GM19452 (cell line): ENCODE data around the gene ACO2.
"Not testable (repeated sequence)": the region's sequence is repeated elsewhere in the genome, so short reads cannot be mapped to it uniquely, and the experiment has no call there.

Experiments used
- ATAC-seq: cut with Tn5 transposase; IDR thresholded peaks from one replicate; pipeline ENCODE4 v1.9.1; 2021; ENCODE audit not compliant: unreplicated experiment

ACO2 gene

DNA sequence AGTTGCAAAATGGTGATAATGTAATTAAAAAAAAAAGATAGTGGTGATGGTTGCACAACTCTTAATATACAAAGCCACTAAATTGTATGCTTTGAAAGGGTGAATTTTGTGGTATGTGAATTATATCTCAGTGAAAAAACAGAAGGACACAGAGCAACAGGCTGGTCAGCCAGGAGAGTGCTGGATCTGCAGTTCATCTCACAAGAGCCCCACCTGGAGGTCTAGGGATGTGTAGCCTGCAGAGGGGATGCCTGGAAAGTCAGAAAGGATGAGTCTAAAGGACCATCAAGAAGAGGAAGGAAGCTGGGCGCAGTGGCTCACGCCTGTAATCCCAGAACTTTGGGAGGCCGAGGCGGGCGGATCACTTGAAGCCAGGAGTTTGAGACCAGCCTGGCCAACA, 66.3 kb downstream of the ACO2 start:
- no peak for ATAC-seq

DNA sequence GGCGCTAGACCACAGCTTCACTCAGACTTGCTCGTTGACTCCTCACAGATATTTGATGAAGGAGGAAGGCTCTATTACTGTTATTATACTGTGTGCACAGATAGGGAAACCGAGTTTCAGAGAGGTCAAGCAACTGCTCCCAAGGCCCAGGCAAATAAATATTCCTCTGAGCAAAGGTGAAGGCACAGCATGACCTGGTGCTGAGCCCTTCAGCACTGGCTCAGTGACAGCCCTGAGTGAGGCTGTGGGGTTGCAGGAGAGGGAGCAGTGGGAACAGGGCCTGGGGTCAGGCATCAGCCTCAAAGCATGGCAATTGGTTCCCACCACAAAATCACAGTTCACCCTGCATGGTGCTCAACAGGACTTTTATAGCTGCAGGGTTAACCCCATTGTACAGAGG, 68.3 kb downstream of the ACO2 start:
- no peak for ATAC-seq

DNA sequence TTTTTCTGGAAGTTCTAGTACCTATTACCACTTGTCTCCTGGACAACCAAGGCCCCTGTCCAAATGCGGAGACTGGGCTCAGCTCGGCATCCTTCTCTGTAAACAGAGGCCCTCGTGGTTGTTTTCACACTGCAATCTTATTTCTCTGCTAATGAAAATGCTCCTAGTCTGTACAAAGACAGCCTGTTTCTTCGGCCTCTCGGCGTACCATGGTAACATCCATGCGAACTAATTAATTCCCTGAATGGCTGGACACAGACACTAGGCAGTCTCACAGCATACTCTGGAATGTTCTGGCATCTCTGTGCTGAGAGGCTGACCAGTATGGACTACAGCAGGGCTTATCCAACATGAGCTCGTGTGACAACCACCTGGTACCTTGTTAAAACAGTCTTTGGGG, 69.7 kb downstream of the ACO2 start:
- ATAC-seq = no peak

DNA sequence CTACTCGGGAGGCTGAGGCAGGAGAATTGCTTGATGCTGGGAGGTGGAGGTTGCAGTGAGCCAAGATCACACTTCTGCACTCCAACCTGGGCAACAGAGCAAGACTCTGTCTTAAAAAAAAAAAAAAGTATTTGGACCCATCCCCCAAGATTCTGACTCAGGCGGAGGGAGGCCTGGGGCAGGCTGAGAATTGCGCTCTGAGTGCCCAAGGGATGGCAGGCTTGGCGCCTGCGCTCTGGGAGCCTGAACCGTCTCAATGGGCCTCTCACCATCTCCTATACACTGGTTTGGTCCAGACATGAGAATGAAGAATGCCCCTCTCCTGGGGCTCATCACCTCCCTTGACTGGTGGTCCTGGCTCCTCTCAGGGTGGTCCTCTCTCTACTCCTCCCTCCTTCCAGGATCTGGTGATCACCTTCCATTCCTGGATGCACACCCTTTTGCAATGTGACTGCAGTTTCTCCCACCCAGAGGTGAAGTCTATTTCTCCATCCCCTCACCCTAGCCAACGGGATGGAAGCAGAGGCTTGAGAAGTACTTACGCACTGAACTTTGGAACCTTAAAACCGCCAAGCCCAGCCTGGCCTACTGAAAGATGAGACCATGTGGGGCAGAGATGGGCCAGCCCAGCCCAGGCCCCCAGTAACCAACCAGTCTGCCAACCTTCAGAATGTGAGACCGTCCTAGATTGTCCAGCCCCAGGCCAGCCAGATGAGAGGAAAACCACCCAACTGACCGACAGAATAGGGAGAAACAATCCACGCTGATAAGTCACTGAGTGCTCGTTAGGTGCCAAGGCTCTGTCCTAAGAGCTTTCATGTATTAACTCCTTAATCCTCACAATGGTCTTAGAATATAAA, 70.5 kb downstream of the ACO2 start:
- ATAC-seq = no peak

DNA sequence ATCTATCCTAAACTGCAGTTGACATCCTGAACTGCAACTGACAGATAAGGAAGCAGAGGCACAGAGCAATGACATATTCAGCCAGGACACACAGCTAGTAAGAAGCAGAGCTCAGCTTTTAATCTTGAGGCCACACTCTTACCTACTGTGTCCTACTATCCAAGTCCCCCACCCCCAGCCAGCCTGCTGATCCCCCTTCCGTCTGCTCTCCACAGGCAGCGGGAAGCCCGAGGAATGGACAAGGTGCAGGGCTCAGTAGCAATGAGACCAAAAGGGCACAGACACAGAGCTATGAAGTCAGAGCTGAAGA, 71.0 kb downstream of the ACO2 start:
- no peak for ATAC-seq

DNA sequence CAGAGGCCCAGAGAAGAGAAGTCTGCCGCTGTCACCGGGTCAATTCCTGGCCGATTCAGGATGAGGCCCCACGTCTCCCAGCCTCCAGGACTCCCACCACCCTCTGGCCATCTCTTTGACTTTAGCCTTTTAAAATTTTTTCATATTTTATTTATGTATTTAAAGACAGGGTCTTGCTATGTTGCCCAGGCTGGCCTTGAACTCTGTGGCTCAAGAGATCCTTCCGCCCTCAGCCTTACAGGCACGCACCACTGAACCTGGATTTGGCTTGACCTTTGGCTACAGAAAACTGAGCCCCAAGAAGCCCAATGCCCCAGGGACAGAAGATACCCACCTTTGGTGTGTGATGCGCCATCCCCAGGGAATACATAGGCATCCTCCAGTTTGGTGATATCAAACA, 71.4 kb downstream of the ACO2 start:
- ATAC-seq = no peak

- ATAC-seq = no peak
These were observed 72.6 kb downstream of the ACO2 start for GRCh38 chr22:41541484-41541883.

GRCh38 chr22:41542224-41542623, 73.3 kb downstream of the ACO2 start:
- no peak for ATAC-seq

DNA sequence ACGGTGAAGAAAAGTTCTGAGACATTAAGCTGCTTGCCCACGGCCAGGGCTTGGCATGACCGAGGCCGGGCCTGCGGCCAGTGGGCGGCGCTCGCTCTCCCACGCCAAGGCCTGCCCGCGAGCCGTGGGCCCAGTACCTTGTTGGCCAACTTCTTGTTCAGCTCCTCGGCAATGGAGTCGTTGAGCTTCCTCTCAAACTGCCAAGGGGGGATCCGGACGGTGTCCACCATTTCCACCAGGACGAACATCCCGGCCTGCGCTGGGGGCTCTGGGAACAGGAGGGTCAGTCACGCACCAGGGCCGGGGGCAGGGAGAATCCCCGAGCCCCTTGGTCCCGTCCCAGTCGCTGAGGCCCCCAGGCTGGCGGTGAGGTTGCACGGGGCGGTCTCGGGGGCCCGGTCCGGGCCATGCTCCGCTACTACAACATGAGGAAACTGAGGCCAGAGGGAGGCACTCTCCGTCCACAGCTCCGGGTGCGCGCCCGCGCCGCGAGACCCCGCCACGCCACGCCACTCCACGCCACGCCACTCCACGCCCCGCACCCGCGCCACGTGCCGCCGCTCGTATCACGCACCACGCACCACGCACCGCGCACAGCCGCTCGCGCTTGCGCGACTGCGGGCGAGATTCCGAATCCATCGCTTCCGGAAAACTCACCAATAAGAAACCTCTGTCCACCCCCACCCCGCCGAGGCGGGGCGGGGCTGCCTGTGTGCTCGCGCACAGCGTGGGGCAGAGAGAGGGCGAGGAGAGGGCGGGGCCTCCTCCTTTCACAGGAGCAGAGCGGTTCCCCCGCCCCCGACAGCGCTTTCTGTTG, 75.1 kb downstream of the ACO2 start, which contains the start of gene POLR3H:
Gene POLR3H, minus strand, starts transcription at position 617 of the 817 bp plus-strand sequence. Its CDS starts 369 bp downstream, at position 248.
- ATAC-seq = peak; percentile 87

DNA sequence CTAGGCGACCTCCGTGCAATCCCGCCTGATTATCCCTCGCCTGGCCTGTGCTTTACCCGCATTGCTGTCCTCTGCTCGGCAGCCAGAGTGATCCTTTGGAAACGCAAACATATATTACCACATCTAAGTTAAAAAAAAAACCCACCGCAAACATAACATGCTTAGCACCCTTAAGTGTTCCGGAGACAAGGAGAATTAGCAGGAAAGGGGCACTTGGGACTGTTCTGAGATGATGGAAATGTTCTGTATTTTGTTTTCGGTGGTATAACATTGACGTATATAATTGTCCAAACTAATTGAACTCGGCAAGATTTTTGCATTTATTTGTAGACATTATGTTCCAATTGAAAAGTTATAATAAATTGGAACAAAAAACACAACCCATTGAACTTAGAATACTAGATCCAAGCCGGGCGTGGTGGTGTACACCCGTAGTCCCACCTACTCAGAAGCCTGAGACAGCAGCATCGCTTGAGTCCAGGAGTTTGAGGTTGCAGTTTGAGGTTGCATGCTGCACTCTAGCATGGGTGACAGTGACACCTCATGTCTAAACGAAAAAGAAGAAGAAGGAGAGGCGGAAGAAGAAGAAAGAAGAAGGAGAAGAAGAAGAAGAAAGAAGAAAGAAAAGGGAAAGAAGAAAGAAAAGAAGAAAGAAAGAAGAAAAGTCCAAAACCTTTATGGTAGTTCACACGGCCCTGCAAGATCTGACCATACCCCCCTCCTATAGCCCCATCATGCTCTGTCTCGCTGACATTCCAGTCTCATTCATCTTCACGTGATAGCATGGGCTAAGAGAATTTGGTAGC, 76.0 kb downstream of the ACO2 start:
- ATAC-seq = no peak

DNA sequence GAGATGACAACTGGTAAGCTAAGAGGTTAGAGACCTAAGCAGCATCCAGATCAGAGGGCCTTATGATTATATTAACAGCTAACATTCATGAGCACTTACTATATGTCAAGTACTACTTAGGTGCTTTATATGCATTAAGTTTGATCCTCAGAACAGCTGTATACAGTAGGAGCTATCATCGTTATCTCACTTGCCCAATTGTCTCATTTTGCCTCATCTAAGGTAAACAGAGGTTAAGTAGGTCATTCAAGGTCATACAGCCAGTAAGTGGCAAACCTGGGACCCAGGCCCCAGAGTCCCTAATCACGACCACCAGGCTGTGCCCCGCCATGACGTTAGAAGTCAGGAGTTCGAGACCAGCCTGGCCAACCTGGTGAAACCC, 79.9 kb downstream of the ACO2 start:
- no peak for ATAC-seq

DNA sequence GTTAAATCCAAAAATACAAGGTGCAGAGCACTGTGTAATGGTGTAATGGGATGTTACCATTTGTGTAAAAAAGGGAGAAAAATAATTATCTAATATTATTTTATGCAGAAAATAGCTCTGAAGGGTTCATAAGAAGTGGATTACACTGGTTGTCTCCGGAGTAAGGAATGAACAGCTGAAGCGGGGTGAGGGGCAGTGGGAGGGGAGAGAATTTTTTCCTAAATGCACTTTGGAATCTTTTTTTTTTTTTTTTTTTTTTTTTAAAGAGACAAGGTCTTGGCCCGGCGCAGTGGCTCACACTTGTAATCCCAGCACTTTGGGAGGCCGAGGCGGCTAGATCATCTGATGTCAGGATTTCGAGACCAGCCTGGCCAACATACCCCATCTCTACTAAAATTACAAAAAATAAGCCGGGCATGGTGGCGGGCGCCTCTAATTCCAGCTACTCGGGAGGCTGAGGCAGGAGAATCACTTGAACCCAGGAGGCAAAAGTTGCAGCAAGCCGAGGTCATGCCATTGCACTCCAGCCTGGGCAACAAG, 82.1 kb downstream of the ACO2 start:
- ATAC-seq = no peak

DNA sequence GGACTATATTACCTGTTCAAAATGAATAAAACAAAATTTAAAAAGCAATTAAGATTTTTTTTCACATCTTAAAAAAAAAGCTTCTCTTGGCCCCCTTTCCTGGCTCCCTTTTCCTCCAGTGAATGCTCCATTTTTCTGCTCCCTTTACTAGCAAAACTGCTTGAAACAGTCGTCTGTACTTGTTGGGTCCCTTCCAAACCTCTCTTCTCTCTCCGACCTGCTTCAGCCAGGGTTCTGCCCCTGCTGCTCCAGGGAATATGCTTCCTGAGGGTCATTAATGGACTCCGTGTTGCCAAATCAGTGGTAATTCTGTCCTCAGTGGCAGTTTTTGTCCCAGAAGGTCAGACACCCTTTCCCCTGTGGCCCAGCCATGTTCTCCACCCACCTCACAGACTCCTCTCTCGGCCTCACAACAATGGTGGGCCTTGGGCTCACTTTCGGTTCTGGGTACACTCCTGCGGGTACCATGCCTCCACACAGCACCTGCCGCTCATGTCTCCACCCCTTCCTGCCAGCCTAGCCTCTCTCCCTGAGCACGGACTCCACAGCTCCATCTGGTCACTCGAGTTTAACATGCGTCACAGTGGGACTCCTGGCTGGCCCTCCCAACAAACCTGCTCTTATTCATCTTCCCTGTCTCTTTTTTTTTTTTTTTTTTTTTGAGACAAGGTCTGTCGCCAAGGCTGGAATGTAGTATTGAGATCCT, 83.1 kb downstream of the ACO2 start:
- no peak for ATAC-seq

DNA sequence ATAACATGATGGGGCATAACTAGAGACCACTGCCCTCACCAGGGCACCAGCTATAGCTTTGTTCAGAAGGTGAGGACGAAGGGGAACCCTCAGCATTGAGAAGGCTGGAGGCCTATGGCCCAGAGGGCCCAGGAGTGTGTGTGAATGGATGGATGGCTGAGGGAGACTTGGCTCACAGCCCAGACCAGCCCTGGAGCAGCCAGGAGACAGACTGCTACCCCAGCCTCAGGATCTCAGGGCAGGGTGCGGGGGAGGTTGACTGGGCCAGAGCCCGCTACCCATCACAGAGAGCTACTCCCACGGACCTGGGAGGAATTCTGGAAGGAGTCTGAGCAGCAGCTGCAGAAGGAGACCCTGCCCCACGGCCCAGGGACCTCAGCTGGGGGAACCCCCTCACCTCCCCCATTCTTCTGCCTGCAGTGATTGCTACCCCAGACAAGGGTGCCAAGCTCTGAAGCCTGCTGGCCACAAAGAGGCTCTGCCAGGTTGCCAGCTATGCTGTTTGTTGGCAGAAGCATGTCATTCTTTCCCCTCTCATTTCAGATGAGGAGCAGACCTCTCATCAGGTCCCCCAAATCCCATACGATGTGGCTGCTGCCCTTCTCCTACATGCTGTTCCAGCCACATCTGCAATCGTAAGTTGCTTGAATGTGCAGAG, 86.5 kb downstream of the ACO2 start:
- no peak for ATAC-seq

GRCh38 chr22:41556561-41556960, 87.6 kb downstream of the ACO2 start:
- no peak for ATAC-seq

- ATAC-seq = no peak
These were observed 88.7 kb downstream of the ACO2 start for GRCh38 chr22:41557401-41558240.

- ATAC-seq = not testable (repeated sequence)
These were observed 89.3 kb downstream of the ACO2 start for GRCh38 chr22:41558241-41558630.

GRCh38 chr22:41560095-41560471, 91.2 kb downstream of the ACO2 start:
- ATAC-seq = no peak

GRCh38 chr22:41561335-41561734, 92.4 kb downstream of the ACO2 start:
- ATAC-seq = no peak
